Skin epidermis (tissue), 12 donors: ENCODE measurements around the gene MPP1.

Experiments used
- H3K27ac ChIP-seq, 21 experiments: fragments of 200-600 bp; sonication (generic) in 11 of 21; one replicate each; pipeline ENCODE4 v1.5.0; 2020; ENCODE audit warnings: mild to moderate bottlenecking in 3 of 21, inconsistent platforms in 2 of 21, moderate library complexity in 2 of 21
- H3K4me3 ChIP-seq, 7 experiments: fragments of 200-600 bp; sonication (generic) in 2 of 7; one replicate each; pipeline ENCODE4 v1.5.0; 2020; ENCODE audit warnings: inconsistent platforms in 2 of 7, mild to moderate bottlenecking in 2 of 7, moderate library complexity in 1 of 7

The MPP1 gene

DNA sequence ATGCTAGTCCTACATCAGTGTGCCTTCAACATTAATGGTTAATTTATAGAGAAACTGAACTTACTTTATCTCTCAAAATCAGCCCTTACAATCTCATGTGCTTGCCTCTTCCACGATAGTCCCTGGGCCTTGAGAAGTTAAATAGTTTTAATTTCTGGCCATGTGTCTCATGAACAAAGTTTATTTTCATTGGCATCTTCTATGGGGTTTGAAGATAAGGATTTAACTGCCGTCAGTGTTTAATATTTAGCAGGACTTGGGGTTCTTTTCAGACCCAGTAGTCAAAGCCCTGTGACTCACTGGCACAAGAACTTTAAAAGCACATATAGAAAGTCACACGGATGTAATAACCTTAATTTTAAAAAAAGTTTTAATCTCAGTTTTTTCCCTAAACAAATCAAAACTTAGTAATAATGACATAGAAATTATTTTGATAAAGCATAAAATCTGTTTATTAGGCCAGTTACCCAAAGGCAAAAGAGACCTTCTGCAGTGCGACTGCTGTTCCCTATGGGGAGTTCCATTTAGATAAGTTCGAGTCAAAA is 10.1 kb upstream of the MPP1 start:
- Histone ChIP-seq H3K27ac (no peak overlapping the region), H3K4me3 (no peak overlapping the region)

DNA sequence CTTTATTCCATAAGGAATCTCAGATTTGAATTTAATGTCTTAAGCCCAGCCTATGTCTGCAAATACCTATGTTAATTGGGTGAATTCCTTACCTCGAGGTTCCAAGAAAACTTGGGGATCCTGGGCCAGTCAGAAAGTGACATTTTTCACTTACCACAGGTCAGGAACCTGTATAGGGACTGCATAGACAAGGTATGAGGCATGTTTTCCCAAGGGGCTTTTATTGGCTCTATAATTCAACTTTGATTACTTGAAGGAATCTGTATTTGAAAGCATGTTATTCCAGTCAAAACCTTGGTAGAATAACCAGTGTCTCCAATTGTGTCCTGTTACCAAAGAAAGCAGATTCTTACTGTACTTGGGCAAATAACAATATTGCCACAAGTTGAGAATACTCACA is 8.5 kb upstream of the MPP1 start:
- Histone ChIP-seq H3K4me3 (no peak overlapping the region), H3K27ac (no peak overlapping the region)

DNA sequence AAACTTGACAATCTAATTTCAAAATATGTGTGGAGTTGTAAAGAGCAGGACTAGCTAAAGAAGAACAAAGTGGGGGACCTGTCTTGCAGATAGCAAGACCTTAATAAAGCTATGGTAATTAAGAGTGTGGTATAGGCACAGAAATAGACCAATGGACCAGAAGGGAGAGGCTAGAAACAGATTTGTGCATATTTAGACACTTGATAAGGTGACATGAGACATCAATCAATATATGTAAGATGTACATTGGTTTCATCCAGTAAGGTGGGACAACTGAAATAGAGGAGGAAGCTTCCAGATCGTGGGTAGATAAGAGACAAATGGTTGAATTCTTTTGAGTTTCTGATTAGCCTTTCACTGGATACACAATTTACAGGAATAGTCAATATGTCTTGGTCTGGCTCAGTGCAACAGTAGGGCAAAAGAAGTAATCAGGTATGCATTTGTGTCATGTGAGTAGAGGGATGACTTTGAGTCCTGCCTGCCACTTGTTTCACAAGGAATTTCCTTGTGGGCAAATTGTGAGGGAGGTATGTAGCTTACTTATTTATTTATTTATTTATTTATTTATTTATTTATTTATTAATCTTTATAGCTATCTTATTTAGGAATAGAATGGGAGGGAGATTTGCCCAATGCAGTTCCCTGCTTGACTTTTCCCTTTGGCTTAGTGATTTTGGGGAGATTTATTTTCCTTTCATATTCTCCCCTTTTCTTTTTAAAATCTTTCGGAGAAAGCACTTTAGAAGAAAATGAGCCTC is 7.2 kb upstream of the MPP1 start:
- Histone ChIP-seq H3K27ac (no peak overlapping the region), H3K4me3 (no peak overlapping the region)

DNA sequence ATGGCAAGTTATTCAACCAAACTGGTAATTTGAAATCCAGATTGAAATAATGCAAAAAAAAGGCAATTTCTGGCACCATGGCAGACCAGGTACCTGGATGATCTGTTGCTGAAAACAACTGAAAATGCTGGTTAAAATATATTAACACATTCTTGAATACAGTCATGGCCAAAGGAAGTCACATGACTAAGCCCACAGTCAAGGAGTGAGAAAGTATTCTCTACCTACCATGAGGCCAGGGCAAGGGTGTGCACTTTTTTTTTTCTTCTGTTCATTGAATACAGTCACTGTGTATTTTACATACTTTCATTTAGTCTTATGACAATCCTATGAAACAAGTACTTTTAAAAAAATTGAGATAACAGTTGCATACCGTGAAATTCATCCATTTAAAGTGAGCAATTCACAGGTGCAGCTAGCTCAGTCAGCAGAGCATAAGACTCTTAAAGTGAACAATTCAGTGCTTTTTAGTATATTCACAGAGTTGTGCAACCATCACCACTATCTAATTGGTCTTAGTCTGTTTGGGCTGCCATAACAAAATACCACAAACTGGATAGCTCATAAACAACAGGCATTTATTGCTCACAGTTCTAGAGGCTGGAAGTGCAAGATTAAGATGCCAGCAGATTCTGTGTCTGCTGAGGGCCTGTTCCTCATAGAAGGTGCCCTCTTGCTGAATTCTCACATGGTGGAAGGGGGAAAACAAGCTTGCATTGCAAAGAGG is 4.8 kb upstream of the MPP1 start:
- no peak overlapping the region for H3K27ac ChIP-seq
- no peak overlapping the region for H3K4me3 ChIP-seq

DNA sequence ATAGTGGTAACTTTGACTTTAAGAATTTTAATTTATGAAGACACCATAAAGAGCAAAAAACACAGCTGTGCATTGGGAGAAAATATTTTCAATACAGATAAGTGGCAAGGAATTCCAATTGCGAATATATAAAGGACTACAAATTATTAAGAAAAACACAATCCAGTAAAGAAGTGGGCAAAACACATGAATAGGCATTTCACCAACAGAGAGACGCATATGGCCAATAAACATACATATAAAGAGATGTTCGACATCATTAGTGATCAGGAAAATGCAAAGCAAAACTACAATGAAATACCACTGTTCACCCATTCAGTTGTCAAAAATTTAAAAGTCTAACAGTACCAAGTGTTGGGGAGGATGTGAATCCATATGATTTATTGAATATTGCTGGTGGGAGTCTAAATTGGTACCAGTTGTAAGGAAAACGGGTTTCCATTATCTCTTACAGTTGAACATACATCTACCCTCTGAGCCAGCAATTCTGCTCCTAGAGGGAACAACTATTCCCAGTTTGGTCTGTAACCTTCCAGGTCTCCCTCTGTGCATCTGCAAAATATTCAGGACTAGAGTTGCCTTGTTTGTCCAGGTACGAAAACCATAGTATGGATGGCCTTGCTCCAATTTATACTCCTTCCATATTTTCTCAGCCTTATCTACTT is 1.7 kb upstream of the MPP1 start:
- H3K27ac ChIP-seq = no peak overlapping the region
- H3K4me3 ChIP-seq = no peak overlapping the region

DNA sequence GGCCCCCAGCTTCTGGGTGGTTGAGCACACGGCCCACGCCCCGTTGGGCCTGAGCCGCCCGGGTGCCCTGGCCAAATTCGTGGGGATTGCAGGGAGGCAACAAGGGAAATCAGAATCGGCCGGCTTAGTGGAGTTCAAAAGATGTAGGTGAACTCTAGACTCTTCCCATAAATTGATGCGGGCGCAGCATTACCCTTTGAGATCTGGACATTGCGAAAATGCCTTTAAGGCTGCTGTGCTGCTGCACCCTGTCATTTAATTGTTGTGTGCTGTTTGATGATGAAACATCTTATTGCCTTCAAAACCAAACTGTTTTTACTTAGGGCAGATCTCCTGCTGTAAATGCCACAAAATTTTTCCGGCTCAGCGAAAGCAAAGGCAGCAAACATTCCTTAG is 409 bp upstream of the MPP1 start:
- peak overlapping the region in 15 of 21 experiments; percentile 25 to 76 (median 56) for H3K27ac ChIP-seq
- H3K4me3 ChIP-seq = peak overlapping the region; percentile 47 to 64 (median 57)

DNA sequence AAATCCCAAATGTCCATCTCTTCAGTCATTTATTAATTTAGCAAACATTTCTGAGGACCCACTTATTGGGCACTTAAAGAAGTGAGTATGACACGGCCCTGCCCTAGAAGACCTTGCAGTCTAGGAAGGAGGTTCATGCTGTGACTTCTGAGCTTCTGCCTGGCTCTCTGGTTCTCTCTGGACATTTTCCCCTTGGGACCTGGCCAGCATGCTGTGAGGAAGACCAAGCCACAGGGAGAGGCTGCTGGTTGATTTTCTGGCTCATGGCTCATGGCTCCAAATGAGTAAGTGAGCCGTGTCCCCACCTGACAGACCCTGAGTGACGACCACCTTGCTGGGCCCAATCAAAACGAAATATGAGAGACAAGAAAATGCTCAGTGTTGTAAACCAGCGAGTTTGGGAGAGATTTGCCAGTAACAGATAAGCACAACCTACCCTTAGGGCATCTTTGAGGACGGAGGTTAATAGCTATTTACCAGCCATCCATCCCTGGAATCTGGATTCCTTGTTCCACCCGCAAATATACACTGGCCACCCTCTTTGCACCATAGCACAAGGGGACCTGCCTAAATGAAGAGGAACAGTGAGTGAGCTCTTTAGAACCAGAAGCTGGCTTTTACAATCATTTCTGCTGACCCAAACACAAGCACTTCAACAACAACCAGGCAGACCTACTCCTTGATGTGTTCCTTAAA is 876 bp downstream of the MPP1 start:
- Histone ChIP-seq H3K4me3 (peak overlapping the region; percentile 47 to 64 (median 57)), H3K27ac (peak overlapping the region in 16 of 21 experiments; percentile 6 to 76 (median 58))

DNA sequence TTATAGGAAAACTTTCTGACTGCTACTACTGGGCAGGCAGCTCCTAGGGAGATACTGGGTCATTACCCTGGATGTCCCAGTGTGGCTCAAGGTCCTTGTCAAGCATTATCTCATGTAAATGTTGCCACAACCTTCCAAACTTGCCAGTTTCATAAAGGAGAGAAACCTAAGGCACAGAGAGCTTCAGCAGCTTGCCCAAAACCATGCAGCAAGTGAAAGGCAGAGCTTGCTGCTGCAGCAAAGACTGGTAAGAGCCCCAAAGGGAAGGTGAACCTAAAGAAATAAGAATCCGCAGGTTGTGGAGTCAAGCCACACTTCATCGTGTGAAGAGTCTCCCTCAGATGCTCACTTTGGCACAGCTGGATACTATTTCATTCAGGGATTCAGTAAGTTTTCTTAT is 2.3 kb downstream of the MPP1 start:
- Histone ChIP-seq H3K4me3 (no peak overlapping the region), H3K27ac (no peak overlapping the region)

DNA sequence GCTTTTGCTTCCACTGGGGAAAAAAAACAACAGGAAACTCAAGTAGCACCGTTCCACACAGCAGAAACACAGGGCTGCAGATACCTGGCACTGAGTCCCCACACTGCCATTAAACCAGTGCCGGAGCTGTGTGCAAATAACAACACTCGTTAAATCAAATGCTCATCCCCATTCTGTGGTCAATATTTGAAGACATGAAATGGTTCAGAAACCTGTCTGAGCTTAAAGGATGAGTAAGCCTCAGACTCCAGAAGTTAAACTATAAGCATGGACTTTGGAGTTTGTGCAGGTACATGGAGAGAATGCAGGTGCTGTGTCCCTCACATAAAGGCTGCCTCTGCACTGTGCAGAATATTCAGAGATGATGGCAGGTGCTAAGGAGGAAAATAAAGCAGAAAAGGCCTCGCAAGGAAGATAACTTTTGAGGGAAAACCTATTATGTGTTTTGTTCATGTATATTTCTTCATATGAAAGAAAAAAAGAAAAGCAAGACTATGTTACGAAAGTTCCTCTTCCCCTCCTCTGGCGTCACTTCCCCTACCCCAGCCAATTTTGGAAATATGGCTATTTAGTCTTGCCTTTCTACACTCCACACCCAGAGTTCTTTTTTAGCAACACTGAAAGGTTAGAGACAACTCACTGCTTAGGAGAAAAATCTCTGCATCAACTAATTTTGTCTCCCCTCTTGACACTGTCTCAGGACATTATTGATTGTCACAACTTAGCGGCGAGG is 4.6 kb downstream of the MPP1 start:
- Histone ChIP-seq H3K27ac (peak overlapping the region in 6 of 21 experiments; percentile 25 to 67 (median 50)), H3K4me3 (no peak overlapping the region)

DNA sequence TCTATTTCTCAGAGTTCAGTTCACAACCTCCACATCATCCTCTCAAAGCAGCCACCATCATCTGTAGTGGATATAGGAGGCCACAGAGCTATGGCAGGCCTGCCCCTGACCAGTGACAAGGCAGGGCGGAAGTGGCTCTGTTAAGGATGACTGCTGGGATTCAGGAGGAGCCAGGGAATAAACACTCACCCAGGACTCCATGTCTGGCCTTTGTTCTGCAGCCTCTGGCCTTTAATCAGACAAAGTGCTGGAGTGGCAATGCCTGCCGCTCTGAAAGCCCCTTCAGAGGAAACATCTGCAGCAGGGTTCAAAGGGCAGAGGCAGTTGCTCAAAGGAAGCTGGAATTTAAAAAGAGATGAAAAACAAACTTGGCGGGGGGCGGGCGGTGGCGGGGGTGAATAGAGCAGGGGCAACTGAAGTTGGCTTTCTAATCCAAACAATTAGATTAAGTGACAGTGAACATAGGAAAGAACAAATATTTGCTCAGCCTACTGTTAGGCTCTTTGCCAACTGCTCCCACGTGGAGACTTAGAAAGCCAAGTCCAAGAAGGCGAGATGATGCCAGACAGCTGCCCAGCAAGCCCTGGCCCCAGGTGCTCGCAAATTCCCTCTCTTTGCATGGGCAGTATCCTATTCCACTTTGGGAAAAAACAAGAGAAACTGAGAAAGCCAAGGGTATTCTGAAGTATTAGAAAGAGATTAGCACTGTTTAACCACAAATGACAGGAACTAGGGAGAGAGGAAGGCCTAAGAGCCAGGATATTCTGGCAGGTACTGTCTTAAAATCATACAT is 5.5 kb downstream of the MPP1 start:
- Histone ChIP-seq H3K4me3 (no peak overlapping the region), H3K27ac (peak overlapping the region in 9 of 21 experiments; percentile 17 to 67 (median 42))

DNA sequence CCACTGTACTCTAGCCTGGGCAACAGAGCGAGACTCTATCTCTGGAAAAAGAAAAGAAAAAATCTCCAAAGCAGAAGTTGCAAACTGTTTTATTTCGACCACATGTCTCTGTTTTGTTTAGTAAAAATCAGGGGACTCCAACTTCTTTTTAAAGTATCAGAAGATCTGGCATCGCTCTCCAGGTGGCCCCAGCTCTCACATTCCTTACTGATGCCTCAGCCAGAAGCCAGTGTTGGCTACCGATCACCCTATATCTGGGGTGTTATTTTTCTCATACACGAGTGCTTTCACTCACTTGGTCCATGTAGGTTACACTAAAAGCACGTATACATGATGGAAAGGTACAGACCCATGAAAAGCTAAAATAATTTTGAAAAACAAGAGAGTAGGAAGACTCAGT is 8.3 kb downstream of the MPP1 start:
- H3K4me3 ChIP-seq = no peak overlapping the region

DNA sequence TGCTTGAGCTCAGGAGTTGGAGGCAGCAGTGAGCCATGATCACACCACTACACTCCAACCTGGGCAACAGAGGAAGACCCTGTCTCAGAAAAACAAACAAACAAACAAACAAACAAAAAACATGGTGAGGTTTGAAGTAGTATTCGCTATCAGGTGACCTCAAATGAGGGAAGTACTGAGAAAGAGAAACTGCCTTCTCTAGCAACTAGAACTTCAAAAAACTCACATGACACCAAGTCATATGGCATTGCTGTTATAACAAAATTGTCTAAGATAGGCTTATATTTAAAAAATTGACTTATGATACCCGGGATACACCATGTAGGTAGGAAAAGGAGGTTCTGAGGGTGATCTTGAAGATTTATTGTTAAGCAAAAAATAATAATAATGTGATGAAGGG is 10.3 kb downstream of the MPP1 start:
- Histone ChIP-seq H3K27ac (no peak overlapping the region), H3K4me3 (no peak overlapping the region)

More for the DNA sequence above, 8.3 kb downstream of the MPP1 start:
- no peak overlapping the region for H3K27ac ChIP-seq

DNA sequence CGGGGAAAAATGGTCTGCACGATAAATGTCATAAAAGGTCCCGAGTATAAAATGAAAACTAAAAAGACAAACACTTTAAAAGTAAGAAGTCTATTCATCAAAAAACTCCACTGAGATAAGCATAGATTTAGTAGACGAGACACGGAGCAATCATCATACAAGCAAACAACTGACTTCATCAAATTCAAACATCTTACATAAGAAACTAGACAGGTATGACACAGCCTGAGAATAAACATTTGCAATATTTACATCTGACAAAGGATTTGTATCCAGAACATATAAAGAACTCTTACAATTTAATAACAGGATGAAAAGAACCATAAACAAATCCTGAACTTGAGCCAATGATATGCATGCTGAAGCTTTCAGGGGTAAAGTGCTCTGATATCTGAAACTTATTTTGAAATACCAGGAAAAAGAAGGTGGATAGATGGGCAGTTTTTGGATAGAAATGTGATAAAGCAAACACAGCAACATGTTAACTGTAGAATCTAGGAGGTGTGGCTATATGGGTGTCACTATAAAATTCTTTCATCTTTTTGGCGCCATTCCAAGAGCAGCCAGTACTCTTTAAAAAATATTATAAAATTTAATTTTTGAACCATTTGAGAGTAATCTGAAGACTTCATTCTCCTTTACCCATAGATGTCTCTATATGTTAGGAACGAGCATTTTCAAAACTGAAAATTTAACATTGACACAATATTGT is 12.0 kb downstream of the MPP1 start:
- Histone ChIP-seq H3K27ac (no peak overlapping the region), H3K4me3 (no peak overlapping the region)

DNA sequence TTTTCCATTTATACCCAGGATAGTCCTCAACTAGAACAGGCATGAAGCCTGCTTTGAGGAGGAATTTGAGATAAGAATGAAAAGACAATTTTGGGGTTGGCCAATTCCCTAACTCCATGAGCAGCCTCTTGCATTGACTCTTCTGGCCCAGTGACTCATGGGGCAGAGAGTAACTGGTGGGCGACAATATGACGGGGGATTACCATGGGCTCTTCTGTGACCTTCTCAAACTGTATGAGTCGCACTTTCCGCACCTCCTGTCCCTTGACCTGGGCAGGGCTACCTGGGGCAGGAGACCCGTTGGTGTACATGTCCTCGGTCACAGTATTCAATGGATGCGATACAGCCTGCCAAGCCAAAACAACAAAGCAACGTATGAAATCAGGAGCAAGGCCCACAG is 13.3 kb downstream of the MPP1 start:
- Histone ChIP-seq H3K4me3 (no peak overlapping the region), H3K27ac (no peak overlapping the region)

DNA sequence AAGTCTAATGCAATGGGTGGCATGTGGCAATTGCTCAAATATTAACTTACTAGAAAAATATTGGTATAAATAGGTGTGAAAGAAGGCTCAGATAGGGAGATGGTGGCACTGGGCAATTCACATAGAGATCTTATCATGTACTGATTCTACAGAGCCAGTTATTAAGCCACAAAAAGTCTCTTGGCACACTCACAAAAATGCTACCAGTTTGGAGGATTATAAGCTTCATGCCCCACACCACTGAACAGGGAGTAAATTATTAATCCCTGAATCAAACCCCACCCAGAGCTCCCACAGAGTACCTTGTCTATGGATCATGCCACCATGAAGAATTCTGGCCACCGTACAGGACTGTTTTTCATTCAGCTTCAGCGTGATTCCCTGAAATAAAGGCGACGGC is 13.8 kb downstream of the MPP1 start:
- H3K27ac ChIP-seq = no peak overlapping the region
- H3K4me3 ChIP-seq = no peak overlapping the region

DNA sequence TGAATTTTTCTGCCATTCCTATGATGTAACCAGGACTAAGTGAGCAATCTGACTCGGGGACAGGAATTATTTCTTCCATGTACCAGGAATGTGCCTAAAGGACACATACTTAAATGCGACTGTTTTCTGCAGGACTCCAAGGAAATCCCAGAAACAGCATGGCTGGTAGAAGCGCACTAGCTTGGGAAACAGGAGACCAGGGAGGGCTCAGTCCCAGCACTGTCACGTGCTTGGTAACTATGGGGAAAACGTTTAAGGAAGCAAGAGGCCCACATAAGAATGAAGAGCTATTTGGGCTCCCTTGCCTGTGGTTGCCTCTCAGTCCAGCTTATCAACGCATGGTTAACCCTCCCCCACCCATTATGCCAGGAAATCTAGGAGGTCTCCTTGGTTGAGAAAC is 19.6 kb downstream of the MPP1 start:
- no peak overlapping the region for H3K4me3 ChIP-seq
- H3K27ac ChIP-seq = no peak overlapping the region

DNA sequence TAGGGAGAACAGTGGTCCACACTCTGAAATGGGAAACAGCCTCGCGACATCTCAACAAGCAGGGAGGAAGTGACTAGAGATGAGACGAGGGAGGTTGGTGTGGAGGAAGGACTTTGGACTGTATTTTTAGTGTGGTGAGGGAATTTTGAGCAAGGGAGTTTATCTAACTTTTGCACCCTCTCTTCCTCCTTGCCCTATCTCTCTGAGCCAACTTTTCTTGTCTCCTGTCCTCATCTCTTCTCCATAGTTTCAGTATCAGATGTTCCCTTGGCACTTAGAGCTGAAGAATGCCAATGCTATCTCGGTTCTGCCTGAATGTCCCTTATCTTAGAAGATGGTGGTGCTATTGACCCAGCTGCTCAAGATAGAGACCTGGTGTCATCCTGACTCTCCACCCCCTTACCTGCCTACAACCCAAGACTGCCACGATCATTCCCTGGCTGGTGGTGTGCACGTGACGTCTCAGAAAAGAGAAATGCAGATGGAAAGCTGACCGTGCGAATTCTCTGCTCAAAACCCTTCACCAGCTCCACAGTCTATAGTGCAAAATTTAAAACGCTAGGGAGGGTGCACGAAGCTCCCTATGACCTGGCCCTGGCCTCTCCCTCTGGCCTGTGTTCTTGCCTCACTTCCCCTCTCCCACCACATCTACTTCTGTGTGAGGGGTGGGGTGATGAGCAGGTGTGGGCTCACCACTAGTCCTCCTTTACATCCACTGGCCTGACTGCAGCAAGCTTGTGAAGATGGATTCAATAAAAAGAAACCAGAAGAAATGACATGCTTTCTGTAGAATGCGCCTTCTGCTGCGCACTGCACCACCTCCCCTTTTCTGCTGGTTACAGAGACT is 20.9 kb downstream of the MPP1 start:
- Histone ChIP-seq H3K4me3 (no peak overlapping the region), H3K27ac (no peak overlapping the region)
